ENCODE results near the gene MEA1. TPM values are rescaled to one million over a fixed set of nuclear protein-coding genes. Genes with fewer than 3 reads are reported as not detected.

MEA1 gene
- total RNA-seq, 1 experiment from 2014 or later, result 64.8 TPM

- H3K4me3 ChIP-seq (replicated peaks in 1 of 2; ENCODE audit: low read depth in 1 of 2, low read length in 2 of 2), result peak within 1 kb of the TSS; percentile 89
- H3K9ac ChIP-seq (ENCODE audit: low read length), result peak within 1 kb of the TSS; percentile 90
- no peaks in the 10 kb centered on the region for H3K9me2 ChIP-seq (ENCODE audit: insufficient read depth)
- ChIA-PET POLR2A (interaction anchor here (1.4 to 1.5 kb wide), 2 partner anchors 45 to 75 kb away, joined by 7 to 9 read pairs; partner anchors contain the start of genes KLHDC3, MEA1 and PPP2R5D), RAD21 (ENCODE audit: low non-redundant PET in 1 of 2, low total read pairs in 2 of 2, uncharacterized antibody in 2 of 2, unreplicated experiment in 2 of 2) (interaction anchor here (0.6 to 1.0 kb wide), 3 partner anchors 45 to 84 kb away, joined by 3 to 5 read pairs (median 3); partner anchors contain the start of gene KLHDC3 (in 1 of the 2)), CTCF (interaction anchor here (0.9 to 1.0 kb wide), 3 partner anchors 12 to 84 kb away, joined by 3 to 5 read pairs (median 5); partner anchors contain the start of gene PTK7)
- peak within 1 kb of the TSS; percentile 67 for H2AFZ ChIP-seq (ENCODE audit: low read depth, low read length, poor library complexity, severe bottlenecking)
- H3K36me3 ChIP-seq (ENCODE audit: control insufficient read depth in 1 of 2, insufficient read depth in 2 of 2, low read length in 2 of 2), result peaks cover 0 to 19% of the 10 kb centered on the region in 2 experiments; a peak in 1 of 4 replicates
- intact Hi-C loops (cut with micrococcal nuclease), result loop anchor here (1.0 to 5.0 kb wide), 4 partner anchors 47 to 158 kb away; partner anchors contain the start of genes KLHDC3, MEA1 and SRF
- DNase-seq (ENCODE audit: low read depth, low spot score), result peak; percentile 97
- H3K9me3 ChIP-seq (ENCODE audit: control insufficient read depth in 1 of 2, insufficient read depth in 1 of 2, low read depth in 1 of 2, low read length in 2 of 2), result no peaks in the 10 kb centered on the region
- H3K27me3 ChIP-seq (ENCODE audit: insufficient read depth, low read length), result no peaks in the 10 kb centered on the region
- H4K20me1 ChIP-seq (ENCODE audit: insufficient read depth), result no peaks in the 10 kb centered on the region
- H3K79me2 ChIP-seq (ENCODE audit: insufficient read depth, low read length), result peaks cover 24% of the 10 kb centered on the region
- H3K4me1 ChIP-seq (ENCODE audit: control insufficient read depth in 1 of 2, insufficient read depth in 2 of 2, low read length in 2 of 2), result peaks cover 10 to 25% of the 10 kb centered on the region in 2 experiments; a peak in 3 of 4 replicates
- peak within 1 kb of the TSS; percentile 81 for H3K4me2 ChIP-seq (ENCODE audit: low read length)
- no TSS peak for BruUV-seq (replicated peaks)
- ATAC-seq, result peak; percentile 96
- peak within 1 kb of the TSS; percentile 65 for H3K27ac ChIP-seq (ENCODE audit: low read depth, low read length)
- TF ChIP-seq FOSL1 (IDR thresholded peaks at IDR 0.05; ENCODE audit: low read depth), result no peak
- no peak for TF ChIP-seq REST (IDR thresholded peaks at IDR 0.05; ENCODE audit: low read depth)
- TF ChIP-seq ELF1 (IDR thresholded peaks at IDR 0.05; ENCODE audit: borderline replicate concordance, low read depth), result no peak
- no peak for TF ChIP-seq SP1 (IDR thresholded peaks at IDR 0.05; ENCODE audit: low read depth)
- no peak for TF ChIP-seq CTCF (IDR thresholded peaks at IDR 0.05 in 2 of 3, conservative IDR thresholded peaks at IDR 0.05 in 1 of 3; ENCODE audit: borderline replicate concordance in 1 of 3, insufficient read depth in 1 of 3, low read depth in 2 of 3, low read length in 2 of 3)
- no peak for TF ChIP-seq POLR2A (IDR thresholded peaks at IDR 0.05; ENCODE audit: borderline replicate concordance, extremely low read depth, insufficient read depth, insufficient read length)
- peak; percentile 78 for TF ChIP-seq ZBTB33 (IDR thresholded peaks at IDR 0.05; ENCODE audit: extremely low read depth, insufficient replicate concordance, low read length)
- no peak for TF ChIP-seq MAX (IDR thresholded peaks at IDR 0.05)
- TF ChIP-seq ZNF274 (IDR thresholded peaks at IDR 0.05; ENCODE audit: low read depth, low read length), result no peak
- no peak for TF ChIP-seq TCF7L2 (IDR thresholded peaks at IDR 0.05; ENCODE audit: borderline replicate concordance, extremely low read depth, insufficient read depth, insufficient read length)
- TF ChIP-seq ATF3 (IDR thresholded peaks at IDR 0.05), result no peak
- no peak for TF ChIP-seq CBX3 (IDR thresholded peaks at IDR 0.05; ENCODE audit: low read depth)
- no peak for TF ChIP-seq CEBPB (IDR thresholded peaks at IDR 0.05; ENCODE audit: low read depth)
- peak; percentile 95 for TF ChIP-seq POLR2AphosphoS5 (IDR thresholded peaks at IDR 0.05; ENCODE audit: low read depth, low read length)
- TF ChIP-seq JUND (IDR thresholded peaks at IDR 0.05), result no peak
- no peak for TF ChIP-seq RAD21 (IDR thresholded peaks at IDR 0.05; ENCODE audit: low read depth)
- no peak for TF ChIP-seq EGR1 (IDR thresholded peaks at IDR 0.05; ENCODE audit: low read depth)
- no peak for TF ChIP-seq SIN3A (IDR thresholded peaks at IDR 0.05; ENCODE audit: low read depth)
These were observed 45.7 kb upstream of the MEA1 start, which contains the start of the genes KLC4 and MRPL2 for GRCh38 chr6:43059168-43060033. KLC4 (plus strand) TSS chr6:43059631; CDS start chr6:43061336, 1,705 bp downstream. MRPL2 (minus strand) TSS chr6:43059434; CDS start chr6:43059381, 53 bp downstream.
